GM21619 (cell line): ENCODE results near the gene C20orf96.
"Not testable (repeated sequence)": the region's sequence is repeated elsewhere in the genome, so short reads cannot be mapped to it uniquely, and the experiment has no call there.

Source experiments
- ATAC-seq: cut with Tn5 transposase; IDR thresholded peaks from one replicate; pipeline ENCODE4 v1.9.1; 2021; ENCODE audit not compliant: unreplicated experiment

The C20orf96 gene

GRCh38 chr20:278607-279571 is 11.7 kb downstream of the C20orf96 start:
- ATAC-seq: no peak

DNA sequence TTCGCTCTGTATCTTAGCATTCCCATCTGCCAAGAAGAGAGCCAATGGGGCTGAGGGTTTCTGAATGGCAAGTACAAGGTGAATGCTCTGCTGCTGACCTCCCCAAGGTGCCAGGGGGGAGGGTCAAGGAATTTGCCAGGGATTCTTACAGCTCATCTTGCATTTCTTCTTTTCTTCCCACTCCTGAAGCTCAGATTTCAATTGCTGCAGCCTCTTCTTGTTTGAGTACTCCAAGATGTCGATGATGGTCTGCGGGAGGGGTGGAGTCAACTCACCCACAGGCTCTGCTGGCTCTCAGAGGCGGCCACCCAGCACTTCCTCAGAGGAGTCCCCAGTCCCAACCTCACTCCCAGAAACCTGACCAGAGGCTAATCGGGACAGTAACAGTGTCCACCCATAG is 12.4 kb downstream of the C20orf96 start:
- ATAC-seq: no peak

DNA sequence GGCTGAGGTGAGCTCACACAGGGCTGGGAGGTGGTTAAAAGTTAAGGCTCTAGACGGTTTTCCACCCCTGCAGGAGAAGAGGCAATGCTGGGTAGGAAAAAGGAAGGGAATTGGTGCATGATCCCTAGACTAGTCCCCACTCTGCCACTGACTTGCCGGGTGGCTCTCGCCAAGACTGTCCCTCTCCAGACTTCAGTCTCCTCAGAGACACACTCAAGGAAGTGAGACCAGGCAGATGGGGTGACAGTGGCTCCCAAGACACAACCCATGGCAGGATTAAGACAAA is 13.1 kb downstream of the C20orf96 start:
- no peak for ATAC-seq

GRCh38 chr20:276620-277495 is 13.7 kb downstream of the C20orf96 start:
- ATAC-seq: no peak

DNA sequence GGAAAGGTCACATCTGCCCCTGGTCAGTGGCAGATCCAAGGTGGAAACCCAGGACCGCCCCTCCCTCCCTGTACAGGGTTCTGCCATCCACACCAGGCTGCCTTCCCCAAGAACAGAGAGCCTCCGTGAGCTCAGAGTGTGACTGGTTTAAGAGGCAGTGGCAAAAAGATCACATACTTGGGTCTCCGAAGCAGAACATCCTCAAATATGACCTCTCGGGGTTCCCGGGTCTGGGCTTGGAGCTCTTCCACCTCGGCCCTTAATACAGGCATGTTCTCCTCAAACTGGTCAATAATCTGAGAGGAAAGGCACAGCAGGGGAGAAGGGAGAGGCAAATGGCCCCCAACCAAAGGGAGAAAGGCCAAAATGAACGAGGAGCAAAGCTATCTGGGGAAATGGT is 14.8 kb downstream of the C20orf96 start:
- ATAC-seq: no peak

GRCh38 chr20:273884-274283 is 16.7 kb downstream of the C20orf96 start:
- ATAC-seq: no peak

GRCh38 chr20:272718-273117 is 17.8 kb downstream of the C20orf96 start:
- ATAC-seq: no peak

- no peak for ATAC-seq
Measured at GRCh38 chr20:271528-271927, 19.0 kb downstream of the C20orf96 start.

- no peak for ATAC-seq
Measured at GRCh38 chr20:271069-271468, 19.5 kb downstream of the C20orf96 start.

GRCh38 chr20:270517-270916 is 20.0 kb downstream of the C20orf96 start:
- no peak for ATAC-seq

DNA sequence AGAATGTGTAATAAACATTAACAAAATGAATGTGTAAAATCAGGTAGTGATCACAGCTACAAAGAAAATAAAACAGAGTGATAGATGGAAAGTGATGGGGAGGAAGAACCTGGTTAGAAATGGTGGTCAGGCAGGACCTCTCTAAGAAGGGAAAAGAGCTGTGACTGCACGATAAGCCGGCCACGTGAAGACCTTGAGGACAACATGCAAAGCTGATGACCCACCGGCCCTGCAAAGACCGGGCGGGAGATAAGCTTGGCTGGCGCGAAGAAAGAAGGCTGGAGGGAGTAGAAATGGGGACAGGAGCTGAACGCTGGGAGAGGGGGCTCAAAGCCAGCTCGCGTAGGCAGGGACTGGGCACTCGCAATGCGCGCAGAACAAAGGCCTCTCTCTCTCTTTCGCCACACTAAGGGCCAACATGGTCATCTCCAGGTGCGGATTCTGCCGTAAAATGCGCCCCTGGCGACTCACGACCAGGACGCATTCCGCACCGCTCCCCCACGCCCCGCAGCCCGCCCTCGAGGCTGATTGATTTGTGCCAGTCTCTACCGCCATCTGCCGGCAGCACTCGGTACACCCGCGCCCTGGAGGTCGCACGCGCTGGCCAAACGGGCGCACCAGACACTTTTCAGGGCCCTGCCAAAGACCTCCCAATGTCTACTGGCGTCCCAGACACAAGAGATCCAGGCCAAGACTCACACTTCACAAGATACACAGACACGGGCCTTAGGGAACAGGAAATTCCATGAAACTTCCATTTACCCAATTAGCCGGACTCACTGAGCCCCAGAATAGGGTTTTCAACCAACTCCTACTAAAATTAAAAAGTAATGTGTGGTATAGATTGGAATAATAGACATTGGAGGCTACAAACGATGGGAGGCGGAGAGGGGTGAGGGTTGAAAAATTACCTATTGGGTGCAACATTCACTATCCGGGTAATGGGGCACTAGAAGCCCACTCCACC is 23.7 kb downstream of the C20orf96 start:
- peak; percentile 87 for ATAC-seq

DNA sequence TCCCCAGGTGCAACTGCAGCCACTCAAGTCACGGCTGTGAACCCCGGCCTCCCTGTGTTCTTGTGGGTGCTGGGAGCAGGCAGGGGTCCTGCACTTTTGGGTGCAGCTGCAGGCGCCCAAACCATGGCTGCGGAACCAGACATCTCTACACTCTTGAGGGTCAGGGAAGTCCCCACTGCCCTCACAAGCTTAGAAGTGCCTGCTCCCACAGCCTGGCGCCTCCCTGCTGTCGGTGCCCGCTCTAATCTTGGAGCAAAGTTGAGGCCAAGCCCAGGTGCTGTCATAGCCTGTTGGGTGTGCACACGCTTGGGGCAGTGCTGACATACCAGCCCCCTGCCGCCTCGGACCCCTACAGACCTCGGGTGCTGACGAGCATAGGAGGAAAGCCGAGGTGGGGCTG is 26.8 kb downstream of the C20orf96 start:
- ATAC-seq: no peak

DNA sequence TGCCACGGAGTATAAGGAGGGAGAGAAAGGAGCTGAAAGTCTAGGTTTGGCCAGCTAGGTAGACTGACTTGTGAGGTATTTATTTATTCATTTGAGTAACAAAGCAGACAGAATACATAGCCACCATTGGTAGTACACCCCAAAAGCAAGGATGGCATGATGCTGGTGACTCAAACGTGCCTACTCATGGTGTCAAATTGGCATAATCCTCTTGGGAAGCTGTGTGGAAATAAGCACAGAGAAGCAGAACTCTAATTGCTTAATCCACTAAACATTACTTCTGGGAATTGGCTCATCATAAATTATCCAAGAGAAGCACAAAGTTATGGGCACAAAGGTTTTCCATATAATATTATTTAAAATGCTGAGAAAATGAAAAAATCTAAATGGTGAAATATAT is 30.6 kb downstream of the C20orf96 start:
- ATAC-seq: no peak

- no peak for ATAC-seq
Measured at GRCh38 chr20:258963-259362, 31.6 kb downstream of the C20orf96 start.

- ATAC-seq: no peak
Measured at GRCh38 chr20:258269-258858, 32.2 kb downstream of the C20orf96 start.

- no peak for ATAC-seq
Measured at GRCh38 chr20:257419-257818, 33.1 kb downstream of the C20orf96 start, which contains the start of gene DEFB132. DEFB132 (plus strand) TSS chr20:257724; CDS start chr20:257779, 55 bp downstream.

DNA sequence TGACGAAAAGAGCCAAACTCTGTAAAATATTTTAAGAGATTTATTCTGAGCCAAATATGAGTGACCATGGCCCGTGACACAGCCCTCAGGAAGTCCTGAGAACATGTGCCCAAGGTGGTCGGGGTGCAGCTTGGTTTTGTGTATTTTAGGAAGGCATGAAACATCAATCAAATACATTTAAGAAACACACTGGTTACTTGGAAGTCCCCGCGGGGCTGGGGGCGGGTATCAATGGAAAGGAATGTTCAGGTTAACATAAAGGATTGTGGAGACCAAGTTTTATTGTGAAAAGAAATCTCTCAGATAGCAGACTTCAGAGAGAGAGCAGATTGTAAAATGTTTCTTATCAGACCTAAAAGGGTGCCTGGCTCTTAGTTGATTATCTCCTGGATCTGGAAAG is 37.1 kb downstream of the C20orf96 start:
- ATAC-seq: not testable (repeated sequence)

DNA sequence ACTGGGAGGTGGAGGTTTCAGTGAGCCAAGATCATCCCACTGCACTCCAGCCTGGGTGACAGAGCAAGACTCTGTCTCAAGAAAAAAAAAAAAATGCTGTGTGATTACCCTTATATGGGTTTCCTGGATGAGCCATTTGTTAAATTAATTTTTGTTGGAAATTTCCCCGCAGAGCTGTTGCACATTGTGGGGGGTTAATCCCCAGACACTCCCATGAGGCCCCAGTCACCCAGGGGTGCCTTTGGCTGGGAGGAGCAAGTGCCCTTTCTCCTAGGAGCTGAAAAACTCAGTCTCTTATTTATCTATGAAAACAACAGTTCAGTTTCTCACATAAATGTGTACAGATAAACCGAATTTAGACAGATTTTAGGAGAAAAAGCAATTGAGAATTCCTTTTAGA is 37.7 kb downstream of the C20orf96 start:
- no peak for ATAC-seq

DNA sequence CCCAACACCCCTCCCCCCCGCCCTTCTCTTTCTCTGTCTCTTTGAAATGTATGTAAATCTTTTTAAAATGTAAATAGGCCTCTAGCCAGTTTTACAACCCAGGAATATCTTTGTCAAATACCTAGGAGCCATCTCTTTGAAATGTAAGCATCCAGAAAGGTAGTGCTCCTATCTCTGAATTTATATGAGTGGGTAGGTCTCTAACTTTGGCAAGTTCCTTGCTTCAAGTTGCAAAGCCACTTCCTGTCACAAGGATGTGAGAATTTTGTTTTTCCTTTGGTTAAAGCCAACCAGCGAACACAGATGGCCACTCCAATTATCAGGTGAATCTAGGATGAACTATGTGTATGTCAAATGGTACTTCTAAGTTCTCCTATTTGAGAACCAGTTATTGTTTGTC is 39.2 kb downstream of the C20orf96 start:
- no peak for ATAC-seq

GRCh38 chr20:242905-243304 is 47.6 kb downstream of the C20orf96 start:
- ATAC-seq: no peak
